GM12878 (cell line): ENCODE measurements around the gene RILPL2. TPM values are rescaled to one million over a fixed set of nuclear protein-coding genes. Genes with fewer than 3 reads are reported as not detected.

Experiments used
- ETV6 ChIP-seq, 2 experiments: fragments of 450-650 bp in 1 of 2; IDR thresholded peaks in 1 of 2; conservative IDR thresholded peaks in 1 of 2; 2 replicates each; pipeline ENCODE4 v1.6.1; 2014; ENCODE audit warnings: antibody characterized with exemption in 1 of 2, borderline replicate concordance in 1 of 2, low read depth in 1 of 2, mild to moderate bottlenecking in 1 of 2, moderate library complexity in 1 of 2
- KDM1A ChIP-seq: fragments of 200-600 bp; sonication (generic); IDR thresholded peaks from 2 replicates; pipeline ENCODE4 v1.6.1; 2016; ENCODE audit warnings: borderline replicate concordance
- LARP7 ChIP-seq: fragments of 450-650 bp; IDR thresholded peaks from 2 replicates; pipeline ENCODE4 v1.6.1; 2017; ENCODE audit warnings: mild to moderate bottlenecking
- TAF1 ChIP-seq: IDR thresholded peaks from 2 replicates; pipeline ENCODE4 v1.6.1; 2011; ENCODE audit warnings: mild to moderate bottlenecking, low read depth, low read length, borderline replicate concordance
- polyA plus RNA-seq, 11 experiments: library from polyadenylated mRNA; depleted of rRNA in 4 of 11; unstranded in 6 of 11; stranded (reverse) in 5 of 11; fragments of >200 nt; fragmentation: Nextera tagmentation in 4 of 11; fragmentation: Illumina TruSeq in 1 of 11; extraction: Ambion mirVana in 4 of 11; extraction: Trizol in 1 of 11; gene quantifications; 1 replicate in 1 of 11; 2 replicates in 10 of 11; pipeline versions ENCODE4 v1.2.1 to v1.2.3, GENCODE V29; 2011 to 2016; ENCODE audit warnings: inconsistent platforms in 2 of 11, missing spikeins in 2 of 11, low read depth in 1 of 11
- total RNA-seq, 4 experiments: library from RNA; depleted of rRNA in 3 of 4; stranded (reverse); fragments of >200 nt in 3 of 4; fragmentation: Illumina TruSeq in 1 of 4; extraction: Trizol in 1 of 4; gene quantifications; 2 replicates each; pipeline versions ENCODE4 v1.2.1 to v1.2.3, GENCODE V29; 2013 to 2021
- TF ChIP-seq, protein P1 (sequence below), 3 experiments: IDR thresholded peaks in 2 of 3; conservative IDR thresholded peaks in 1 of 3; 2 replicates each; pipeline ENCODE4 v1.5.1; 2011; ENCODE audit warnings: low read depth in 3 of 3, low read length in 3 of 3, mild to moderate bottlenecking in 3 of 3, control low read depth in 2 of 3, moderate library complexity in 2 of 3, inconsistent platforms in 1 of 3, mixed read lengths in 1 of 3; ENCODE audit not compliant: control insufficient read depth in 2 of 3, insufficient read depth in 1 of 3; ENCODE audit errors: extremely low read depth in 1 of 3
- TF ChIP-seq, protein P2 (sequence below): IDR thresholded peaks from 2 replicates; pipeline ENCODE4 v1.6.1; 2012; ENCODE audit warnings: low read depth, low read length, improper control_type of control experiment
- TF ChIP-seq, protein P3 (sequence below): fragments of 150-350 bp; IDR thresholded peaks from 2 replicates; pipeline ENCODE4 v1.6.1; 2016; ENCODE audit warnings: low read depth, low read length

Gene RILPL2
- total and polyA plus RNA-seq, 10 of the 15 experiments (the other 5 are each of a cell fraction or from before 2014, with no cell fraction given): 3.5 to 38.5 (median 19.7) TPM

DNA sequence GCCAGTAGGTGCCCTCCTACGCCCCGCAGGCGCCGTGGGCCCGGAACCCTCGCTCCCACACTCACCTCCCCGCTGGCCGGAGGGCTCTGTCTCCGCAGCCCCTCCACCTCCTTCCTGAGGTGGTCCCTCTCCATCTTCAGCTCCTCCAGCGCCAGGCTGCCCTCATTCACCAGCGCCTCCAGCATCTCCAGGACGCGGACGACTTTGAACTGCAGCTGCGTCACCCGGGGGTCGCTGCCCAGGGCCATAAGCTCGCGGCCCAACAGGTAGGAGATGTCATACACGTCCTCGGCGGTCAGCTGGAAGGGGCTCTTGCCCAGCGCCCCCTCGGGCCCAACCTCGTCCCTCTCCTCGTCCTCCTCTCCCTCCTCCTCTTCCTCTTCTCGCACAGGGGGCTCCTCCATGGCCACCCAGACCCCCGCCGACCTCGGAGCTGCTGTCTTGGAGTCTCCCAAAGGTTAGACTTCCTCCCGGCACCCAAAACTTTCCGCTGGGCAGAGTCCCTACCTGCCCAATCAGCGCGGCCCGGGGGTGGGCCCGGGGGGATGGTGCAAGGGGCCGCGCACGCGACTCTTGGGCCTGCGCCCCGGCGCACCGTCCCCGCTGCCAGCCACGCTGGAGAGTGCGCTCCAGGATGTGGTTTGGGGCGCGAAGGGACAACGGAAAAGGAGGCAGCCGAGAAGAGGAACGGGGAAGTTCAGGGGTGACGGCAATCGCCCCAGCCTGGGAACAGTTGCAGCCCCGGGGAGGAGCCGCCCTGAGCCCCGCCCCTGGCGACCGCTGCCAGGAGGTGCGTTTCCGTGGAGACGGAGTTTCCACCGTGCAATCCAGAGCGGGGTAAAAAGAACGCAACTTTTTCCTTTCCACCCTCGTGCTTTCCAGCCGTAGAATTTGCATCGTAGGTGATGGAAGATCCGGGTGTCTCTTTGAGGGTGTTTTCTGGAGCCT, at the start of gene RILPL2 (continued):
- TF ChIP-seq, protein P1, sequence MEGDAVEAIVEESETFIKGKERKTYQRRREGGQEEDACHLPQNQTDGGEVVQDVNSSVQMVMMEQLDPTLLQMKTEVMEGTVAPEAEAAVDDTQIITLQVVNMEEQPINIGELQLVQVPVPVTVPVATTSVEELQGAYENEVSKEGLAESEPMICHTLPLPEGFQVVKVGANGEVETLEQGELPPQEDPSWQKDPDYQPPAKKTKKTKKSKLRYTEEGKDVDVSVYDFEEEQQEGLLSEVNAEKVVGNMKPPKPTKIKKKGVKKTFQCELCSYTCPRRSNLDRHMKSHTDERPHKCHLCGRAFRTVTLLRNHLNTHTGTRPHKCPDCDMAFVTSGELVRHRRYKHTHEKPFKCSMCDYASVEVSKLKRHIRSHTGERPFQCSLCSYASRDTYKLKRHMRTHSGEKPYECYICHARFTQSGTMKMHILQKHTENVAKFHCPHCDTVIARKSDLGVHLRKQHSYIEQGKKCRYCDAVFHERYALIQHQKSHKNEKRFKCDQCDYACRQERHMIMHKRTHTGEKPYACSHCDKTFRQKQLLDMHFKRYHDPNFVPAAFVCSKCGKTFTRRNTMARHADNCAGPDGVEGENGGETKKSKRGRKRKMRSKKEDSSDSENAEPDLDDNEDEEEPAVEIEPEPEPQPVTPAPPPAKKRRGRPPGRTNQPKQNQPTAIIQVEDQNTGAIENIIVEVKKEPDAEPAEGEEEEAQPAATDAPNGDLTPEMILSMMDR (IDR thresholded peaks at IDR 0.05 in 2 of 3, conservative IDR thresholded peaks at IDR 0.05 in 1 of 3; ENCODE audit: control insufficient read depth in 2 of 3, extremely low read depth in 1 of 3, insufficient read depth in 1 of 3, low read depth in 3 of 3, low read length in 3 of 3): no peak
- TF ChIP-seq KDM1A (no peak), LARP7 (peak; percentile 59), ETV6 (conservative IDR thresholded peaks at IDR 0.05 in 1 of 2, IDR thresholded peaks at IDR 0.05 in 1 of 2; ENCODE audit: borderline replicate concordance in 1 of 2, low read depth in 1 of 2) (peak in 1 of 2 experiments; percentile 68; a peak in 2 of 4 replicates), TAF1 (peak; percentile 47; the same call in 1 of the 2 replicates)
- TF ChIP-seq, protein P2, sequence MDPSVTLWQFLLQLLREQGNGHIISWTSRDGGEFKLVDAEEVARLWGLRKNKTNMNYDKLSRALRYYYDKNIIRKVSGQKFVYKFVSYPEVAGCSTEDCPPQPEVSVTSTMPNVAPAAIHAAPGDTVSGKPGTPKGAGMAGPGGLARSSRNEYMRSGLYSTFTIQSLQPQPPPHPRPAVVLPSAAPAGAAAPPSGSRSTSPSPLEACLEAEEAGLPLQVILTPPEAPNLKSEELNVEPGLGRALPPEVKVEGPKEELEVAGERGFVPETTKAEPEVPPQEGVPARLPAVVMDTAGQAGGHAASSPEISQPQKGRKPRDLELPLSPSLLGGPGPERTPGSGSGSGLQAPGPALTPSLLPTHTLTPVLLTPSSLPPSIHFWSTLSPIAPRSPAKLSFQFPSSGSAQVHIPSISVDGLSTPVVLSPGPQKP: 0 out of 2 replicates have a peak, but pooled peaks have one; percentile 18
- TF ChIP-seq, protein P3, sequence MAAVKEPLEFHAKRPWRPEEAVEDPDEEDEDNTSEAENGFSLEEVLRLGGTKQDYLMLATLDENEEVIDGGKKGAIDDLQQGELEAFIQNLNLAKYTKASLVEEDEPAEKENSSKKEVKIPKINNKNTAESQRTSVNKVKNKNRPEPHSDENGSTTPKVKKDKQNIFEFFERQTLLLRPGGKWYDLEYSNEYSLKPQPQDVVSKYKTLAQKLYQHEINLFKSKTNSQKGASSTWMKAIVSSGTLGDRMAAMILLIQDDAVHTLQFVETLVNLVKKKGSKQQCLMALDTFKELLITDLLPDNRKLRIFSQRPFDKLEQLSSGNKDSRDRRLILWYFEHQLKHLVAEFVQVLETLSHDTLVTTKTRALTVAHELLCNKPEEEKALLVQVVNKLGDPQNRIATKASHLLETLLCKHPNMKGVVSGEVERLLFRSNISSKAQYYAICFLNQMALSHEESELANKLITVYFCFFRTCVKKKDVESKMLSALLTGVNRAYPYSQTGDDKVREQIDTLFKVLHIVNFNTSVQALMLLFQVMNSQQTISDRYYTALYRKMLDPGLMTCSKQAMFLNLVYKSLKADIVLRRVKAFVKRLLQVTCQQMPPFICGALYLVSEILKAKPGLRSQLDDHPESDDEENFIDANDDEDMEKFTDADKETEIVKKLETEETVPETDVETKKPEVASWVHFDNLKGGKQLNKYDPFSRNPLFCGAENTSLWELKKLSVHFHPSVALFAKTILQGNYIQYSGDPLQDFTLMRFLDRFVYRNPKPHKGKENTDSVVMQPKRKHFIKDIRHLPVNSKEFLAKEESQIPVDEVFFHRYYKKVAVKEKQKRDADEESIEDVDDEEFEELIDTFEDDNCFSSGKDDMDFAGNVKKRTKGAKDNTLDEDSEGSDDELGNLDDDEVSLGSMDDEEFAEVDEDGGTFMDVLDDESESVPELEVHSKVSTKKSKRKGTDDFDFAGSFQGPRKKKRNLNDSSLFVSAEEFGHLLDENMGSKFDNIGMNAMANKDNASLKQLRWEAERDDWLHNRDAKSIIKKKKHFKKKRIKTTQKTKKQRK: no peak
- TF ChIP-seq, all 136 proteins: peak for 56
